Measurements from ENCODE around the gene MKS1.

Gene MKS1

DNA sequence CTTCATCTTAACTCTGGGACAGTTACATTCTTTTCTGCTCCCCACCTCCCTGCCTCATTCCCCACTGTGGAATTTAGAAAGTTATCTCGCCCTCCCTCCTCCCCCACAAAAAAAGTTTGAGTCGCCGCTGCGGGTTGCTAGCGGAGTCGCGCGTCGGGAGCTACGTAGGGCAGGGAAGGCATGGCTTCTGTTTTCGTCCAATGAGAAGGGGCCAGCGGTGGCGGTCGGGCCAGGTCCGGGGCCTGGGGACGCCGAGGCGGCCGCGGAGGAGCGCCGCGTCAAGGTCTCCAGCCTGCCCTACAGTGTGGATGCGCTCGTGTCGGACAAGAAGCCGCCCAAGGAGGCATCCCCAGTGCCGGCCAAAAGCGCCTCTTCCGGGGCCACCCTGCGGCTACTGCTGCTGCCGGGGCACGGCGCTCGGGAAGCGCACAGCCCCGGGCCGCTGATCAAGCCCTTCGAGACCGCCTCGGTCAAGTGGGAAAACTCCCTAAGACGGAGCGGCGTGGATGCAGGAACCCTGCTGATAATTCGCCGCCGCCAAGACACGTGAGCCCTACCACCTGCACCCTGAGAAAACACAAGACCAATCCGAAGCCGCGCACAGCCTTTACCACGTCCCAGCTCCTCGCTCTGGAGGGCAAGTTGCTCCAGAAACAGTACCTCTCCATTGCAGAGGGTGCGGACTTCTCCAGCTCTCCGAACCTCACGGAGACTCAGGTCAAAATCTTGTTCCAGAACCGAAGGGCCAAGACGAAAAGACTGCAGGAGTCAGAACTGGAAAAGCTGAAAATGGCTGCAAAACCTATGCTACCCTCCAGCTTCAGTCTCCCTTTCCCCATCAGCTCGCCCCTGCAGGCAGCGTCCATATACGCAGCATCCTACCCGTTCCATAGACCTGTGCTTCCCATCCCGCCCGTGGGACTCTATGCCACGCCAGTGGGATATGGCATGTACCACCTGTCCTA is 61.9 kb downstream of the MKS1 start:
- DNase-seq: no peak

Measured in OCI-M1 (cell line).